Fibroblast of skin of left biceps (primary cell): Measurements from ENCODE around the gene MAPT.

Experiments used
- DNase-seq, 2 experiments: peaks; one replicate each; pipeline ENCODE4 v3.0.0-alpha.2; 2013; ENCODE audit warnings: low read depth in 2 of 2

MAPT gene

GRCh38 chr17:46028374-46028773, 134.0 kb downstream of the MAPT start:
- no peak for DNase-seq

GRCh38 chr17:46028981-46029565, 134.7 kb downstream of the MAPT start:
- no peak for DNase-seq

GRCh38 chr17:46029627-46030026, 135.3 kb downstream of the MAPT start:
- no peak for DNase-seq

GRCh38 chr17:46030752-46031151, 136.4 kb downstream of the MAPT start:
- DNase-seq, result no peak

- DNase-seq, result no peak
These were observed 137.1 kb downstream of the MAPT start for GRCh38 chr17:46031440-46031839.

GRCh38 chr17:46031920-46032319, 137.6 kb downstream of the MAPT start:
- no peak for DNase-seq

- no peak for DNase-seq
These were observed 138.6 kb downstream of the MAPT start for GRCh38 chr17:46032909-46033308.

GRCh38 chr17:46033392-46033791, 139.0 kb downstream of the MAPT start:
- DNase-seq, result no peak

- no peak for DNase-seq
These were observed 140.9 kb downstream of the MAPT start for GRCh38 chr17:46035112-46035818.

GRCh38 chr17:46036491-46036890, 142.1 kb downstream of the MAPT start:
- no peak for DNase-seq

- DNase-seq, result no peak
These were observed 143.4 kb downstream of the MAPT start for GRCh38 chr17:46037722-46038255.

- DNase-seq, result no peak
These were observed 144.1 kb downstream of the MAPT start for GRCh38 chr17:46038414-46038813.

- no peak for DNase-seq
These were observed 144.6 kb downstream of the MAPT start for GRCh38 chr17:46038937-46039336.

GRCh38 chr17:46039592-46040186, 145.3 kb downstream of the MAPT start:
- DNase-seq, result no peak

- DNase-seq, result no peak
These were observed 147.9 kb downstream of the MAPT start for GRCh38 chr17:46042246-46042645.

- DNase-seq, result no peak
These were observed 148.6 kb downstream of the MAPT start for GRCh38 chr17:46042925-46043324.

GRCh38 chr17:46043606-46044005, 149.3 kb downstream of the MAPT start:
- no peak for DNase-seq

- peak; percentile 68 to 74 for DNase-seq
These were observed 150.1 kb downstream of the MAPT start for GRCh38 chr17:46044286-46044928.

GRCh38 chr17:46044989-46045388, 150.6 kb downstream of the MAPT start:
- no peak for DNase-seq

GRCh38 chr17:46045639-46046038, 151.3 kb downstream of the MAPT start:
- no peak for DNase-seq

GRCh38 chr17:46046957-46047356, 152.6 kb downstream of the MAPT start:
- DNase-seq, result no peak

- DNase-seq, result no peak
These were observed 153.0 kb downstream of the MAPT start for GRCh38 chr17:46047398-46047797.

- no peak for DNase-seq
These were observed 153.5 kb downstream of the MAPT start for GRCh38 chr17:46047856-46048255.
